H9 (cell line): ENCODE data around the gene TSC1. TPM values are rescaled to one million over a fixed set of nuclear protein-coding genes. Genes with fewer than 3 reads are reported as not detected.
A peak's percentile ranks its signal among the peaks of the same experiment; 100 is the strongest.

ENCODE experiments used
- DNase-seq: peaks from one replicate; pipeline ENCODE4 v3.0.0-alpha.2; 2017
- H2AFZ ChIP-seq: one replicate; pipeline ENCODE4 v1.6.1; 2013; ENCODE audit warnings: mild to moderate bottlenecking, low read length, control low read depth, moderate library complexity
- H2AK5ac ChIP-seq: 2 replicates; pipeline ENCODE4 v1.6.1; 2013; ENCODE audit warnings: low read length, control low read depth, mixed read lengths; ENCODE audit not compliant: insufficient read length
- H2BK120ac ChIP-seq: one replicate; pipeline ENCODE4 v1.6.1; 2013; ENCODE audit warnings: low read depth, mild to moderate bottlenecking, low read length, control low read depth, inconsistent platforms; ENCODE audit not compliant: poor library complexity, severe bottlenecking
- H2BK12ac ChIP-seq: 2 replicates; pipeline ENCODE4 v1.6.1; 2013; ENCODE audit warnings: low read length, control low read depth, mixed read lengths, low read depth; ENCODE audit not compliant: insufficient read length
- H2BK15ac ChIP-seq: 2 replicates; pipeline ENCODE4 v1.6.1; 2013; ENCODE audit warnings: low read depth, low read length, control low read depth
- H2BK20ac ChIP-seq: one replicate; pipeline ENCODE4 v1.6.1; 2013; ENCODE audit warnings: low read depth, mild to moderate bottlenecking, low read length, control low read depth, inconsistent platforms; ENCODE audit not compliant: poor library complexity, severe bottlenecking
- H2BK5ac ChIP-seq: 2 replicates; pipeline ENCODE4 v1.6.1; 2013; ENCODE audit warnings: low read length, control low read depth, mixed read lengths; ENCODE audit not compliant: insufficient read length
- H3K14ac ChIP-seq: 2 replicates; pipeline ENCODE4 v1.6.1; 2013; ENCODE audit warnings: low read length, control low read depth; ENCODE audit not compliant: insufficient read depth
- H3K18ac ChIP-seq: 2 replicates; pipeline ENCODE4 v1.6.1; 2013; ENCODE audit warnings: low read depth, mild to moderate bottlenecking, mixed read lengths, low read length, control low read depth; ENCODE audit not compliant: insufficient read length
- H3K23ac ChIP-seq: 2 replicates; pipeline ENCODE4 v1.6.1; 2013; ENCODE audit warnings: low read length, control low read depth, mixed read lengths, low read depth; ENCODE audit not compliant: insufficient read length
- H3K23me2 ChIP-seq: 2 replicates; pipeline ENCODE4 v1.6.1; 2013; ENCODE audit warnings: low read depth, mild to moderate bottlenecking, mixed read lengths, low read length, control low read depth; ENCODE audit not compliant: insufficient read length, poor library complexity, severe bottlenecking
- H3K27ac ChIP-seq: 2 replicates; pipeline ENCODE4 v1.5.1; 2013; ENCODE audit warnings: low read length, control low read depth, mixed read lengths, low read depth; ENCODE audit not compliant: insufficient read length
- H3K27me3 ChIP-seq: 2 replicates; pipeline ENCODE4 v1.6.1; 2013; ENCODE audit warnings: low read length, control low read depth, inconsistent platforms; ENCODE audit not compliant: insufficient read depth
- H3K4ac ChIP-seq: 2 replicates; pipeline ENCODE4 v1.6.1; 2013; ENCODE audit warnings: low read depth, mild to moderate bottlenecking, control low read depth, inconsistent platforms, low read length, moderate library complexity
- H3K4me1 ChIP-seq: 2 replicates; pipeline ENCODE4 v1.6.1; 2013; ENCODE audit warnings: low read length, control low read depth, inconsistent platforms; ENCODE audit not compliant: insufficient read depth
- H3K4me2 ChIP-seq: 2 replicates; pipeline ENCODE4 v1.6.1; 2013; ENCODE audit warnings: low read length, control low read depth, mixed read lengths; ENCODE audit not compliant: insufficient read length, insufficient read depth
- H3K56ac ChIP-seq: 2 replicates; pipeline ENCODE4 v1.6.1; 2013; ENCODE audit warnings: low read depth, mild to moderate bottlenecking, mixed read lengths, low read length, control low read depth; ENCODE audit not compliant: insufficient read length
- H3K79me1 ChIP-seq: 2 replicates; pipeline ENCODE4 v1.6.1; 2013; ENCODE audit warnings: low read depth, mild to moderate bottlenecking, moderate library complexity, low read length, control low read depth, inconsistent platforms; ENCODE audit not compliant: insufficient read depth, poor library complexity, severe bottlenecking
- H3K79me2 ChIP-seq: 2 replicates; pipeline ENCODE4 v1.6.1; 2013; ENCODE audit warnings: low read length, control low read depth, inconsistent platforms; ENCODE audit not compliant: insufficient read depth
- H3K9ac ChIP-seq: 2 replicates; pipeline ENCODE4 v1.6.1; 2013; ENCODE audit warnings: low read length, control low read depth, mixed read lengths; ENCODE audit not compliant: insufficient read length; ENCODE audit errors: extremely low read depth
- H3K9me3 ChIP-seq: one replicate; pipeline ENCODE4 v1.6.1; 2013; ENCODE audit warnings: low read depth, low read length, inconsistent platforms; ENCODE audit not compliant: control insufficient read depth
- H3T11ph ChIP-seq: one replicate; pipeline ENCODE4 v1.6.1; 2013; ENCODE audit warnings: mild to moderate bottlenecking, low read length, control low read depth, inconsistent platforms
- H4K20me1 ChIP-seq: one replicate; pipeline ENCODE4 v1.6.1; 2013; ENCODE audit not compliant: control insufficient read depth, insufficient read length, insufficient read depth
- H4K5ac ChIP-seq: 2 replicates; pipeline ENCODE4 v1.6.1; 2013; ENCODE audit warnings: low read depth, mild to moderate bottlenecking, mixed read lengths, low read length, control low read depth; ENCODE audit not compliant: insufficient read length
- H4K8ac ChIP-seq: replicated peaks from 2 replicates; pipeline ENCODE4 v1.6.1; 2013; ENCODE audit warnings: low read length, control low read depth, mixed read lengths, low read depth; ENCODE audit not compliant: insufficient read length
- H4K91ac ChIP-seq: 2 replicates; pipeline ENCODE4 v1.6.1; 2013; ENCODE audit warnings: low read depth, mild to moderate bottlenecking, moderate library complexity, mixed read lengths, low read length, control low read depth; ENCODE audit not compliant: insufficient read length
- H3K27ac Mint-ChIP-seq, 3 experiments: 2 replicates in 2 of 3; 3 replicates in 1 of 3; pipeline ENCODE4 v1.8.0; 2020 to 2021; ENCODE audit warnings: mixed read lengths in 3 of 3, mild to moderate bottlenecking in 1 of 3, moderate library complexity in 1 of 3
- H3K27me3 Mint-ChIP-seq: 2 replicates; pipeline ENCODE4 v1.8.0; 2021; ENCODE audit warnings: low read depth, mild to moderate bottlenecking, moderate library complexity, mixed read lengths
- H3K36me3 Mint-ChIP-seq, 3 experiments: 2 replicates in 2 of 3; 3 replicates in 1 of 3; pipeline ENCODE4 v1.8.0; 2020 to 2021; ENCODE audit warnings: low read depth in 3 of 3, mixed read lengths in 3 of 3; ENCODE audit not compliant: insufficient read depth in 1 of 3
- H3K4me1 Mint-ChIP-seq, 2 experiments: 2 replicates each; pipeline ENCODE4 v1.8.0; 2020; ENCODE audit warnings: mixed read lengths in 2 of 2
- H3K4me3 Mint-ChIP-seq, 2 experiments: 2 replicates in 1 of 2; 3 replicates in 1 of 2; pipeline ENCODE4 v1.8.0; 2020 to 2021; ENCODE audit warnings: mild to moderate bottlenecking in 2 of 2, mixed read lengths in 2 of 2, moderate library complexity in 1 of 2
- H3K9me3 Mint-ChIP-seq, 2 experiments: 2 replicates in 1 of 2; 3 replicates in 1 of 2; pipeline ENCODE4 v1.8.0; 2020; ENCODE audit warnings: mild to moderate bottlenecking in 2 of 2, mixed read lengths in 2 of 2, moderate library complexity in 1 of 2
- WGBS: extraction: QIAGEN DNeasy Blood & Tissue Kit; methylation state at CpG from one replicate; pipeline ENCODE4 v1.1.7; 2013; ENCODE audit warnings: missing lambda C conversion rate, low lambda C conversion rate, mixed read lengths; ENCODE audit not compliant: insufficient read length; ENCODE audit errors: extremely low coverage; 5-methylcytosine and 5-hydroxymethylcytosine counted together
- total RNA-seq: library from RNA; stranded (reverse); gene quantifications from 2 replicates; pipeline ENCODE4 v1.2.1, GENCODE V29; 2021
- TF ChIP-seq, protein P1 (sequence below): fragments of 200-600 bp; sonication (generic); conservative IDR thresholded peaks from 3 replicates; pipeline ENCODE4 v1.8.0; 2021; ENCODE audit warnings: antibody characterized with exemption, mild to moderate bottlenecking

Gene TSC1
- total RNA-seq, 1 experiment from 2014 or later = 32.7 TPM

- H3K27ac Mint-ChIP-seq = peak overlapping the region in 2 of 3 experiments; percentile 49 to 89; a peak in 2 of 7 replicates
- no peaks in the 10 kb centered on the region for H3K23me2 ChIP-seq
- no peaks in the 10 kb centered on the region for H3K79me2 ChIP-seq
- H3K27me3 Mint-ChIP-seq = no peaks in the 10 kb centered on the region; the same call in 1 of the 2 replicates
- no peaks in the 10 kb centered on the region for H3K27me3 ChIP-seq
- no peak overlapping the region for H4K91ac ChIP-seq
- no peak overlapping the region for H2BK15ac ChIP-seq
- H2BK5ac ChIP-seq = no peak overlapping the region
- H4K20me1 ChIP-seq = no peaks in the 10 kb centered on the region
- no peak overlapping the region for H3K14ac ChIP-seq
- no peak overlapping the region for H3T11ph ChIP-seq
- no peak overlapping the region for H2AFZ ChIP-seq
- H3K23ac ChIP-seq = no peak overlapping the region
- H3K79me1 ChIP-seq = no peaks in the 10 kb centered on the region
- WGBS = no CpG with 5 or more reads among the region's 12 CpGs
- H3K9me3 Mint-ChIP-seq = no peaks in the 10 kb centered on the region
- TF ChIP-seq, protein P1, sequence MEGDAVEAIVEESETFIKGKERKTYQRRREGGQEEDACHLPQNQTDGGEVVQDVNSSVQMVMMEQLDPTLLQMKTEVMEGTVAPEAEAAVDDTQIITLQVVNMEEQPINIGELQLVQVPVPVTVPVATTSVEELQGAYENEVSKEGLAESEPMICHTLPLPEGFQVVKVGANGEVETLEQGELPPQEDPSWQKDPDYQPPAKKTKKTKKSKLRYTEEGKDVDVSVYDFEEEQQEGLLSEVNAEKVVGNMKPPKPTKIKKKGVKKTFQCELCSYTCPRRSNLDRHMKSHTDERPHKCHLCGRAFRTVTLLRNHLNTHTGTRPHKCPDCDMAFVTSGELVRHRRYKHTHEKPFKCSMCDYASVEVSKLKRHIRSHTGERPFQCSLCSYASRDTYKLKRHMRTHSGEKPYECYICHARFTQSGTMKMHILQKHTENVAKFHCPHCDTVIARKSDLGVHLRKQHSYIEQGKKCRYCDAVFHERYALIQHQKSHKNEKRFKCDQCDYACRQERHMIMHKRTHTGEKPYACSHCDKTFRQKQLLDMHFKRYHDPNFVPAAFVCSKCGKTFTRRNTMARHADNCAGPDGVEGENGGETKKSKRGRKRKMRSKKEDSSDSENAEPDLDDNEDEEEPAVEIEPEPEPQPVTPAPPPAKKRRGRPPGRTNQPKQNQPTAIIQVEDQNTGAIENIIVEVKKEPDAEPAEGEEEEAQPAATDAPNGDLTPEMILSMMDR = no peak
- H2BK120ac ChIP-seq = no peak overlapping the region
- H2BK12ac ChIP-seq = no peak overlapping the region
- no peak for DNase-seq
- no peak overlapping the region for H3K9ac ChIP-seq
- no peaks in the 10 kb centered on the region for H3K36me3 Mint-ChIP-seq
- H3K18ac ChIP-seq = no peak overlapping the region
- no peak overlapping the region for H3K4me2 ChIP-seq
- no peak overlapping the region for H3K4ac ChIP-seq
- H4K8ac ChIP-seq = no peak overlapping the region
- H3K56ac ChIP-seq = no peak overlapping the region
- H3K4me3 Mint-ChIP-seq = no peak overlapping the region; a peak in 1 of 5 replicates
- H3K4me1 ChIP-seq = no peaks in the 10 kb centered on the region
- no peaks in the 10 kb centered on the region for H3K9me3 ChIP-seq
- no peak overlapping the region for H2AK5ac ChIP-seq
- no peak overlapping the region for H2BK20ac ChIP-seq
- no peak overlapping the region for H4K5ac ChIP-seq
- H3K27ac ChIP-seq = no peak overlapping the region
- H3K4me1 Mint-ChIP-seq = peaks cover 9 to 15% of the 10 kb centered on the region in 2 experiments
Observed at GRCh38 chr9:132849185-132849706, 95.2 kb downstream of the TSC1 start.
